SU-DHL-6 (cell line): Measurements from ENCODE around the gene ELAVL1.

Experiments used
- H2AFZ ChIP-seq: fragments of 200-600 bp; sonication (generic); 2 replicates; pipeline ENCODE4 v1.6.1; 2014; ENCODE audit warnings: low read depth, mild to moderate bottlenecking, moderate library complexity, mixed read lengths, antibody characterized with exemption, low read length; ENCODE audit not compliant: severe bottlenecking
- H3F3A ChIP-seq: fragments of 200-600 bp; shearing (Covaris generic); 2 replicates; pipeline ENCODE4 v1.6.0; 2016; ENCODE audit warnings: antibody characterized with exemption, mild to moderate bottlenecking; ENCODE audit not compliant: insufficient read depth
- H3K27ac ChIP-seq: fragments of 200-600 bp; sonication (generic); 2 replicates; pipeline ENCODE4 v1.5.1; 2016; ENCODE audit warnings: low read depth, mild to moderate bottlenecking, low read length, moderate library complexity, mixed read lengths
- H3K27me3 ChIP-seq: fragments of 200-600 bp; sonication (generic), shearing (Covaris generic); 2 replicates; pipeline ENCODE4 v1.6.0; 2014; ENCODE audit warnings: mild to moderate bottlenecking, low read length
- H3K36me3 ChIP-seq: fragments of 200-600 bp; sonication (generic); 2 replicates; pipeline ENCODE4 v1.6.1; 2014; ENCODE audit warnings: mild to moderate bottlenecking, low read length, mixed read lengths
- H3K4me2 ChIP-seq: fragments of 300-600, 200-600 bp; shearing (Covaris generic), sonication (generic); 2 replicates; pipeline ENCODE4 v1.6.0; 2014; ENCODE audit warnings: low read length, low read depth, mild to moderate bottlenecking; ENCODE audit not compliant: poor library complexity, severe bottlenecking
- H3K4me3 ChIP-seq: fragments of 200-600 bp; sonication (generic); 2 replicates; pipeline ENCODE4 v1.5.1; 2014; ENCODE audit warnings: antibody characterized with exemption, low read length, mild to moderate bottlenecking, mixed read lengths; ENCODE audit not compliant: insufficient read depth, poor library complexity, severe bottlenecking
- H3K79me2 ChIP-seq: fragments of 200-600 bp; sonication (generic); 2 replicates; pipeline ENCODE4 v1.6.1; 2014; ENCODE audit warnings: mild to moderate bottlenecking, low read length, moderate library complexity; ENCODE audit not compliant: insufficient read depth
- H3K9ac ChIP-seq: fragments of 200-600 bp; sonication (generic); 2 replicates; pipeline ENCODE4 v1.7.0; 2014; ENCODE audit warnings: mild to moderate bottlenecking, low read length
- H3K9me2 ChIP-seq: fragments of 200-600 bp; sonication (generic); replicated peaks from 2 replicates; pipeline ENCODE4 v1.6.1; 2014; ENCODE audit warnings: low read length; ENCODE audit not compliant: insufficient read depth
- H3K9me3 ChIP-seq: fragments of 200-600 bp; sonication (generic); 2 replicates; pipeline ENCODE4 v1.6.1; 2014; ENCODE audit warnings: low read length, mixed read lengths; ENCODE audit not compliant: insufficient read depth
- H4K20me1 ChIP-seq: fragments of 200-600 bp; sonication (generic); 2 replicates; pipeline ENCODE4 v1.6.1; 2014; ENCODE audit warnings: low read depth, mild to moderate bottlenecking, antibody characterized with exemption, low read length, moderate library complexity, mixed read lengths
- EZH2phosphoT487 ChIP-seq: fragments of 200-600 bp; sonication (generic), shearing (Covaris generic); conservative IDR thresholded peaks from 2 replicates; pipeline ENCODE4 v1.6.1; 2018; ENCODE audit warnings: mild to moderate bottlenecking, antibody characterized with exemption, low read length, moderate library complexity, mixed read lengths
- TF ChIP-seq, protein P1 (sequence below): fragments of 200-600 bp; sonication (generic); IDR thresholded peaks from one replicate; pipeline ENCODE4 v1.5.1; 2017; ENCODE audit warnings: antibody characterized with exemption, mild to moderate bottlenecking, low read length, moderate library complexity; ENCODE audit not compliant: insufficient read depth, poor library complexity, severe bottlenecking

Gene ELAVL1

GRCh38 chr19:8044018-8044417 is 38.6 kb upstream of the ELAVL1 start:
- H3K9ac ChIP-seq: no peak overlapping the region
- no peak overlapping the region for H2AFZ ChIP-seq
- H3F3A ChIP-seq: no peaks in the 10 kb centered on the region
- no peak overlapping the region for H3K4me2 ChIP-seq
- H4K20me1 ChIP-seq: no peaks in the 10 kb centered on the region
- no peak overlapping the region for H3K4me3 ChIP-seq
- no peaks in the 10 kb centered on the region for H3K9me2 ChIP-seq
- no peaks in the 10 kb centered on the region for H3K9me3 ChIP-seq
- no peaks in the 10 kb centered on the region for H3K27me3 ChIP-seq
- TF ChIP-seq EZH2phosphoT487: no peak
- TF ChIP-seq, protein P1, sequence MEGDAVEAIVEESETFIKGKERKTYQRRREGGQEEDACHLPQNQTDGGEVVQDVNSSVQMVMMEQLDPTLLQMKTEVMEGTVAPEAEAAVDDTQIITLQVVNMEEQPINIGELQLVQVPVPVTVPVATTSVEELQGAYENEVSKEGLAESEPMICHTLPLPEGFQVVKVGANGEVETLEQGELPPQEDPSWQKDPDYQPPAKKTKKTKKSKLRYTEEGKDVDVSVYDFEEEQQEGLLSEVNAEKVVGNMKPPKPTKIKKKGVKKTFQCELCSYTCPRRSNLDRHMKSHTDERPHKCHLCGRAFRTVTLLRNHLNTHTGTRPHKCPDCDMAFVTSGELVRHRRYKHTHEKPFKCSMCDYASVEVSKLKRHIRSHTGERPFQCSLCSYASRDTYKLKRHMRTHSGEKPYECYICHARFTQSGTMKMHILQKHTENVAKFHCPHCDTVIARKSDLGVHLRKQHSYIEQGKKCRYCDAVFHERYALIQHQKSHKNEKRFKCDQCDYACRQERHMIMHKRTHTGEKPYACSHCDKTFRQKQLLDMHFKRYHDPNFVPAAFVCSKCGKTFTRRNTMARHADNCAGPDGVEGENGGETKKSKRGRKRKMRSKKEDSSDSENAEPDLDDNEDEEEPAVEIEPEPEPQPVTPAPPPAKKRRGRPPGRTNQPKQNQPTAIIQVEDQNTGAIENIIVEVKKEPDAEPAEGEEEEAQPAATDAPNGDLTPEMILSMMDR: no peak
- no peaks in the 10 kb centered on the region for H3K36me3 ChIP-seq
- H3K27ac ChIP-seq: no peak overlapping the region
- H3K79me2 ChIP-seq: no peaks in the 10 kb centered on the region

DNA sequence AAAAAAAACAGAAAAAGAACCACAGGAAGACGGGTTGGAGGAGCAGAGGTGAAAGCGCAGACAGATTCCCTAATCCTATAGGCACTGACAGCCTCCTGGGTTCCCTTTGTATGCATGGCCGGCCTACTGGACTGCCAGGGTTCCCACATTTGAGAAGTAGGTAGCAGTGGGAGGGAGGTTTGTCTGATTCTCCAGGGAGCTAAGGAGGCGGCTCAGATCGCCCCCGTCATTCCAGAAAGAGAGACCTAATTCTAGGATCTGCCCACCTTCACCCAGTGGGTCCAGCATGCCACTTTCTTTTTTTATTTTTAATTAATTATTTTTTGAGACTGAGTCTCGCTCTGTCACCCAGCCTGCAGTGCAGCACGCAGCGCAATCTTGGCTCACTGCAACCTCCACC is 37.5 kb upstream of the ELAVL1 start:
- Histone ChIP-seq H3K27me3 (no peaks in the 10 kb centered on the region), H4K20me1 (no peaks in the 10 kb centered on the region)

GRCh38 chr19:8041531-8041931 is 36.1 kb upstream of the ELAVL1 start:
- no peak for TF ChIP-seq EZH2phosphoT487
- TF ChIP-seq, protein P1: no peak
- H3K9ac ChIP-seq: no peak overlapping the region

More for the DNA sequence above, 37.5 kb upstream of the ELAVL1 start:
- Histone ChIP-seq H3K9me2 (no peaks in the 10 kb centered on the region), H3K9me3 (no peaks in the 10 kb centered on the region), H3K27ac (no peak overlapping the region), H2AFZ (no peak overlapping the region), H3F3A (no peaks in the 10 kb centered on the region), H3K79me2 (no peaks in the 10 kb centered on the region), H3K36me3 (no peaks in the 10 kb centered on the region), H3K4me3 (no peak overlapping the region), H3K4me2 (no peak overlapping the region), H3K9ac (no peak overlapping the region)
- TF ChIP-seq EZH2phosphoT487: no peak
- TF ChIP-seq, protein P1: no peak

More at GRCh38 chr19:8041531-8041931, 36.1 kb upstream of the ELAVL1 start:
- H3K9me2 ChIP-seq: no peaks in the 10 kb centered on the region
- no peak overlapping the region for H2AFZ ChIP-seq
- H3K4me2 ChIP-seq: no peak overlapping the region
- H4K20me1 ChIP-seq: no peaks in the 10 kb centered on the region
- no peaks in the 10 kb centered on the region for H3K36me3 ChIP-seq
- no peaks in the 10 kb centered on the region for H3F3A ChIP-seq
- H3K4me3 ChIP-seq: no peak overlapping the region
- H3K79me2 ChIP-seq: no peaks in the 10 kb centered on the region
- H3K27ac ChIP-seq: no peak overlapping the region
- no peaks in the 10 kb centered on the region for H3K27me3 ChIP-seq
- no peaks in the 10 kb centered on the region for H3K9me3 ChIP-seq
